Measurements from ENCODE around the gene GSTCD. TPM values are rescaled to one million over a fixed set of nuclear protein-coding genes. Genes with fewer than 3 reads are reported as not detected.

The GSTCD gene
- total and polyA plus RNA-seq, 2 experiments from 2014 or later = 11.3 to 39.1 TPM

- no peak for TF ChIP-seq ZNF462 (CRISPR knock-in tag; IDR thresholded peaks at IDR 0.05)
- TF ChIP-seq ZNF331 (CRISPR knock-in tag; IDR thresholded peaks at IDR 0.05; ENCODE audit: low read depth) = no peak
- no peak for TF ChIP-seq JUNB (IDR thresholded peaks at IDR 0.05; ENCODE audit: unreplicated experiment)
- no peak for TF ChIP-seq EZH2 (IDR thresholded peaks at IDR 0.05; ENCODE audit: low read depth, unreplicated experiment)
- no peak for TF ChIP-seq ETS1 (IDR thresholded peaks at IDR 0.05)
- TF ChIP-seq CREB1 (CRISPR knock-in tag; IDR thresholded peaks at IDR 0.05; ENCODE audit: low read depth) = no peak
- TF ChIP-seq NANOG (IDR thresholded peaks at IDR 0.05; ENCODE audit: borderline replicate concordance) = no peak
- no peak for TF ChIP-seq REST (IDR thresholded peaks at IDR 0.05; ENCODE audit: unreplicated experiment)
- no peak for TF ChIP-seq EZH2phosphoT487 (IDR thresholded peaks at IDR 0.05; ENCODE audit: unreplicated experiment)
- TF ChIP-seq ZNF114 (CRISPR knock-in tag; IDR thresholded peaks at IDR 0.05) = no peak
- no peaks in the 10 kb centered on the region for H3K27me3 ChIP-seq (ENCODE audit: insufficient read depth)
- Mint-ChIP-seq H3K27ac (no peak overlapping the region), H3K9me3 (no peaks in the 10 kb centered on the region), H3K27me3 (ENCODE audit: insufficient read depth, low read depth, poor library complexity) (peaks cover 2% of the 10 kb centered on the region), H3K4me3 (no peak overlapping the region), H3K36me3 (ENCODE audit: low read depth) (no peaks in the 10 kb centered on the region), H3K4me1 (no peaks in the 10 kb centered on the region)
- no peaks in the 10 kb centered on the region for H4K20me1 ChIP-seq (replicated peaks; ENCODE audit: insufficient read depth)
- H3K4me2 ChIP-seq = no peak overlapping the region
- no peak overlapping the region for H3K27ac ChIP-seq (ENCODE audit: low read depth)
- H3F3A ChIP-seq (replicated peaks; ENCODE audit: low read depth) = no peaks in the 10 kb centered on the region
- ATAC-seq = no peak
- no peak for DNase-seq (ENCODE audit: low spot score)
- H3K79me2 ChIP-seq (replicated peaks; ENCODE audit: insufficient read depth) = no peaks in the 10 kb centered on the region
- H3K4me1 ChIP-seq (ENCODE audit: insufficient read depth) = no peaks in the 10 kb centered on the region
- H3K9me2 ChIP-seq (ENCODE audit: insufficient read depth) = no peaks in the 10 kb centered on the region
- no peaks in the 10 kb centered on the region for H3K36me3 ChIP-seq (ENCODE audit: insufficient read depth)
- H3K4me3 ChIP-seq = no peak overlapping the region
- no peak overlapping the region for H2AFZ ChIP-seq
Observed at GRCh38 chr4:105661028-105661427, 47.6 kb upstream of the GSTCD start.

Measured in GM23338 (cell line).